ENCODE measurements around the gene HERC2.

HERC2 gene

DNA sequence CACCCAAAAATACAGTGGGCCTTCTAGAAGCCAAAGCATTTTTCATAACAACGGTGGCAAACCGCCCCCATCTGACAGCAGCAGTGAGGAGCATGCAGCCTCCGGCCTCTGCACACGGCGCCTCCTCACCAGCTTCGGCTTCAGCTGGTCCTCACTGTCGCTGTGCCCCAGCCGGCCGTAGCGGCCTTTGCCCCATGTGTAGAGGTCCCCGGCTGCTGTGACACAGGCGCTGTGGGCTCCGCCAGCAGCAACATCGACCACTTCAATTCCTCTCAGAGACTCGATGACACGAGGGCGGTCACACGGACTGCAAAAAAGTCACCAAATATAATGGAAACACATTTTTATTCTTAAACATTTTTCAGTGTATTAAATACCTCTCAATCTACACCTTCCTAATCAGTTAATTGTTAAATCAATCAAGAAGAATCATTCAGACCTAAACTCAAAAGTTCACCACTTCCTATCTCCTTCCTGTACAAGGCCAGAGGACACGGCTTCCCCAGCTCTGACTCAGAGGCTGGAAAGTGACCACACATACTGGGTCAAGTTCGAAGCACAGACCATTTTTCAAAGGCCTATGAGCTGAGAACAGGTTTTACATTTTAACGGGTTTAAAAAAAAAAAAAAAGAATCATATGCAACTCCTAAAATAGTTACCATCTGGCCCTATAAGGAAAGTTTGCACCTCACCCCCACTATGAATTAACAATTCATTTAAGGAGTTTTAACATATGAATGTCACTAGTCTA lies 189.3 kb downstream of the HERC2 start:
- H3K27ac ChIP-seq = peak overlapping the region in 1 of 2 donors; percentile 8
- TF ChIP-seq, protein P1, sequence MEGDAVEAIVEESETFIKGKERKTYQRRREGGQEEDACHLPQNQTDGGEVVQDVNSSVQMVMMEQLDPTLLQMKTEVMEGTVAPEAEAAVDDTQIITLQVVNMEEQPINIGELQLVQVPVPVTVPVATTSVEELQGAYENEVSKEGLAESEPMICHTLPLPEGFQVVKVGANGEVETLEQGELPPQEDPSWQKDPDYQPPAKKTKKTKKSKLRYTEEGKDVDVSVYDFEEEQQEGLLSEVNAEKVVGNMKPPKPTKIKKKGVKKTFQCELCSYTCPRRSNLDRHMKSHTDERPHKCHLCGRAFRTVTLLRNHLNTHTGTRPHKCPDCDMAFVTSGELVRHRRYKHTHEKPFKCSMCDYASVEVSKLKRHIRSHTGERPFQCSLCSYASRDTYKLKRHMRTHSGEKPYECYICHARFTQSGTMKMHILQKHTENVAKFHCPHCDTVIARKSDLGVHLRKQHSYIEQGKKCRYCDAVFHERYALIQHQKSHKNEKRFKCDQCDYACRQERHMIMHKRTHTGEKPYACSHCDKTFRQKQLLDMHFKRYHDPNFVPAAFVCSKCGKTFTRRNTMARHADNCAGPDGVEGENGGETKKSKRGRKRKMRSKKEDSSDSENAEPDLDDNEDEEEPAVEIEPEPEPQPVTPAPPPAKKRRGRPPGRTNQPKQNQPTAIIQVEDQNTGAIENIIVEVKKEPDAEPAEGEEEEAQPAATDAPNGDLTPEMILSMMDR (IDR thresholded peaks at IDR 0.05) = no peak
- no peak for DNase-seq (ENCODE audit: low spot score)
- no peak overlapping the region for H3K4me3 ChIP-seq

DNA sequence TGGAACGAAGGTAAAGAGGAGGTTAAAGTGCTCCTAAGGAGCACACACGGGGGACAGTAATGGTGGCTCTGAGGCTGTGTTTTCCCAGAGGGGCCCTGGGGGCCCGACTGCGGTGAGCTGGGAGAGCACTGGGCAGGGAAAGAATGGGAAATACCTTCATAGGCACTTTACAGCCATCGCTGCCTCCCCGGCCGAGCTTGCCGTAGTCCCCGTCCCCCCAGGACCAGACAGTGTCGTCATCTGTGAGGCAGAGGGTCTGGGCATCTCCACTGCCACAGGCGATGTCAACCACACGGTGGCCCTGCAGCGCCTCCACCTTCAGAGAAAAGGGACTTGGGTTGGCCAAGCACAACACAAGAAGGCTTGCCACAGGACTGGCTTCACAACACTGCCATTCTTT lies 190.0 kb downstream of the HERC2 start:
- Histone ChIP-seq H3K27ac (no peak overlapping the region), H3K4me3 (no peak overlapping the region)
- DNase-seq (ENCODE audit: low spot score) = no peak
- TF ChIP-seq, protein P1 (IDR thresholded peaks at IDR 0.05) = no peak

DNA sequence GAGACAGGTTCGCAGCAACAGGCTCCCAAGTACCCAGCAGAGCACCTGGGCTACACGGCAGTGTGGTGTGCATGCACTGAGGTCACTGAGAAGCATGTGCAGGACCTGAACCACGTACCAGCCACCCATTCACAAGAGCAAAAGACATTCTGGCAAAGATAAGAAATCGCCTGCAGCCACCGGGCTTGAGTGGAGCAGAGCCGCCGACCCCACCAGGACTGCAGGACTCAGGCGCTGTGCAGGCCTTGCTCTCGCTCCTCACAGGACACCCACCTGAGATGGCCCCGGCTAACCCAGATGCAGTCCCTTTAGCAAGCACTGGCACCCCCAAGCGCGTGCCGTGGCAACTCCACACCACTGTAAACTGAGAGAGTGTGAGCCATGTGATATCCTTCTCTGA lies 190.6 kb downstream of the HERC2 start:
- Histone ChIP-seq H3K4me3 (no peak overlapping the region), H3K27ac (no peak overlapping the region)
- TF ChIP-seq, protein P1 (IDR thresholded peaks at IDR 0.05) = no peak
- no peak for DNase-seq (ENCODE audit: low spot score)

DNA sequence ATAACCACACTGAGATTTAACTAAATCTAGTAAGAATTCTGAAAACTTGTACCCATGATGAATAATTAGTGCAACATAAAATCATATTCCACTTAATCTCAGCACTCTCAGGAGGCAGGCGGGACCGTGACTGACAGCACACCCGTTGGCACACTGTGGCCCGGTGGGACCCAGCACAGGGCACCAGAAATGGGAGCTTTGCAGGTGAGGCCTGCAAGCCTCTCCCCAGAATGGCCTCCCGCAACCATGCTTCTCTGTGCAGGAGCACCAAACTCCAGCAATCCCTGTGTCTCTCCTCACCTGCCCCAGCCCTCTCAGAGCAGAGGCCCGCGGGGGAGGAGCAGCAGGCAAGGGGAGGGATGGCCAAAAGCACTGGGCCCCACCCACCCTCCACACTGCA lies 191.3 kb downstream of the HERC2 start:
- no peak overlapping the region for H3K4me3 ChIP-seq
- DNase-seq (ENCODE audit: low spot score) = no peak
- TF ChIP-seq, protein P1 (IDR thresholded peaks at IDR 0.05) = no peak
- H3K27ac ChIP-seq = no peak overlapping the region

DNA sequence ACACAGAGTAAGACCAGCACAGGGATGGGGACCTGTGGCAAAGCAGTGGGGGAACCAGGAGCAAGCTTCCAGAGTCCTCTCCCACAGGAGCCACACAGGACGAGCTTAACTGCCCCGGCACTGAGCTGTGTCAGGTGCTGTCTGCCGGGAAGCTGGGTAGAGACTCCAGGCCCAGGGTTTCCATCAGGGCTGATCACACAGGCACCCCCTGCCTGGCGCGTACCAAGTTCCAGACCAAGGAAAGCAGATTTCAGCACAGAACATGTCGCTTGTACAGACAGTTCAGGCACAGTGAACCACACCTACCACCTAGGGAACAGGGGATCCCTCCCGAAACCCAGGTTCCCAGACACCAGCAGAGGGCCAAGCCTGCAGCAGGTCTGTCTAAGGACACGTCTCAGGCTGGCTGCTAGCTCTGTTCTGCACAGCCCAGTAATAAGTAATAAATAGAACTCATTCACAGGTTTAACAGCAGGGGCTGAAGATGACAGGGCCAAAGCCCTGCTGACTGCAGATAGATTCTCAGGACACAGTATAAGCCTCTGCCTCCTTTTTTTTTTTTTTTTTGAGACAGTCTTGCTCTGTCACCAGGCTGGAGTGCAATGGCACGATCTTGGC lies 192.6 kb downstream of the HERC2 start:
- no peak overlapping the region for H3K27ac ChIP-seq
- DNase-seq (ENCODE audit: low spot score) = no peak
- TF ChIP-seq, protein P1 (IDR thresholded peaks at IDR 0.05) = no peak
- H3K4me3 ChIP-seq = no peak overlapping the region

DNA sequence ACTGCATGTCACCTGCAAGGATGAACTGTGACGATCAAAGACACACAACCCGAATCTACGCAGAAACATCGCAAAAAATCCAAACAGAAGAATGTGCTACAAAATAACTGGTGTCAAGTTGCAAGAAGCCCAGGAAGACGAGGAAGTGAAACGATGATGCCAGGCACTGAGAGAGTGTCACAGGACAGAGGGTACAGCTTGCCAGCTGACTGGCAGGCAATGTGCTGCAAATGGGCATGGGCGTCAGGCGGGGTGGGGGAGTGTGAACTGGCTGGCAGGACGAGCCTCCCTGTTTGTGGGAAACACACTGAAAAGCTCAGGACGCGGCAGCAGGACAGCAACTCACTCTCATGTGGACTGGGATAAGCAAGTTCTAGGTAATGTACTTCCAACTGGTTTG lies 193.9 kb downstream of the HERC2 start:
- no peak for DNase-seq (ENCODE audit: low spot score)
- TF ChIP-seq, protein P1 (IDR thresholded peaks at IDR 0.05) = no peak
- H3K27ac ChIP-seq = no peak overlapping the region
- H3K4me3 ChIP-seq = no peak overlapping the region

DNA sequence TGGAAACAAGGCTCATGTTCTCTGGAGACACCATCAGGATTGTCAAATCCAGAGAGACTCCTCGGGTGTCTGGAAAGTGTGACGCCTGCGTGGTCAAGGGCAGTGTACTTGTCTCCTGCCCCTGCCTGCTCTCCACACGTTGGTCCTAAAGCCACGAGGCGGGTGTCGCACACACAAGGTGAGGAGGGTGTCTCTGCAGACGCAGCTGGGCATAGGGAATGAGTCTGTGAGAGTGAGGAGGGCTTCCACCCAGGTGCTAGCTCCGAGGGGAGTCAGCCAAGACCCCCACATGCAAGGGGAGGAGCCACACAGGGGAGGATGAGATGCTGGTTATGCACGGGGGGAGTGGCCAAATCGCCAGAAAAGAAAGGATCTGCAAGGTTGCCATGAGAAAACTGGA lies 194.9 kb downstream of the HERC2 start:
- TF ChIP-seq, protein P1 (IDR thresholded peaks at IDR 0.05) = no peak
- H3K27ac ChIP-seq = no peak overlapping the region
- no peak for DNase-seq (ENCODE audit: low spot score)
- H3K4me3 ChIP-seq = no peak overlapping the region

Data from coronary artery (tissue), 2 donors.